HCT116 (cell line): ENCODE measurements around the gene BMPER.

Source experiments
- CBX3 ChIP-seq: IDR thresholded peaks from 2 replicates; pipeline ENCODE4 v1.6.1; 2012; ENCODE audit warnings: low read depth
- CEBPB ChIP-seq: IDR thresholded peaks from 2 replicates; pipeline ENCODE4 v1.6.1; 2012; ENCODE audit warnings: low read depth
- EZH2 ChIP-seq: fragments of 200-600 bp; sonication (generic); IDR thresholded peaks from 2 replicates; pipeline ENCODE4 v1.6.1; 2017; ENCODE audit warnings: antibody characterized with exemption, mixed run types
- EZH2phosphoT487 ChIP-seq: fragments of 200-600 bp; IDR thresholded peaks from 2 replicates; pipeline ENCODE4 v1.6.1; 2018; ENCODE audit warnings: antibody characterized with exemption, borderline replicate concordance
- JUND ChIP-seq: IDR thresholded peaks from 2 replicates; pipeline ENCODE4 v1.6.1; 2012
- POLR2A ChIP-seq: IDR thresholded peaks from 2 replicates; pipeline ENCODE4 v1.7.0; 2011; ENCODE audit warnings: borderline replicate concordance; ENCODE audit not compliant: insufficient read depth, insufficient read length; ENCODE audit errors: extremely low read depth
- POLR2AphosphoS5 ChIP-seq: IDR thresholded peaks from 2 replicates; pipeline ENCODE4 v1.6.1; 2011; ENCODE audit warnings: mild to moderate bottlenecking, low read depth, low read length, moderate library complexity
- SP1 ChIP-seq: IDR thresholded peaks from 2 replicates; pipeline ENCODE4 v1.6.1; 2012; ENCODE audit warnings: low read depth
- YY1 ChIP-seq: IDR thresholded peaks from 2 replicates; pipeline ENCODE4 v1.6.1; 2011; ENCODE audit warnings: low read length, low read depth, moderate library complexity, mild to moderate bottlenecking; ENCODE audit not compliant: insufficient replicate concordance; ENCODE audit errors: extremely low read depth
- TF ChIP-seq, protein P1 (sequence below), 3 experiments: fragments of 200-600 bp in 1 of 3; sonication (generic) in 1 of 3; IDR thresholded peaks in 2 of 3; conservative IDR thresholded peaks in 1 of 3; 2 replicates each; pipeline ENCODE4 v1.5.1; 2012 to 2017; ENCODE audit warnings: low read depth in 2 of 3, low read length in 2 of 3, antibody characterized with exemption in 1 of 3, borderline replicate concordance in 1 of 3, control low read depth in 1 of 3, mild to moderate bottlenecking in 1 of 3, mixed read lengths in 1 of 3, mixed run types in 1 of 3, moderate library complexity in 1 of 3; ENCODE audit not compliant: insufficient read depth in 1 of 3
- TF ChIP-seq, protein P2 (sequence below): IDR thresholded peaks from 2 replicates; pipeline ENCODE4 v1.6.1; 2012; ENCODE audit warnings: low read depth
- TF ChIP-seq, protein P3 (sequence below): IDR thresholded peaks from 2 replicates; pipeline ENCODE4 v1.6.1; 2012

DNA sequence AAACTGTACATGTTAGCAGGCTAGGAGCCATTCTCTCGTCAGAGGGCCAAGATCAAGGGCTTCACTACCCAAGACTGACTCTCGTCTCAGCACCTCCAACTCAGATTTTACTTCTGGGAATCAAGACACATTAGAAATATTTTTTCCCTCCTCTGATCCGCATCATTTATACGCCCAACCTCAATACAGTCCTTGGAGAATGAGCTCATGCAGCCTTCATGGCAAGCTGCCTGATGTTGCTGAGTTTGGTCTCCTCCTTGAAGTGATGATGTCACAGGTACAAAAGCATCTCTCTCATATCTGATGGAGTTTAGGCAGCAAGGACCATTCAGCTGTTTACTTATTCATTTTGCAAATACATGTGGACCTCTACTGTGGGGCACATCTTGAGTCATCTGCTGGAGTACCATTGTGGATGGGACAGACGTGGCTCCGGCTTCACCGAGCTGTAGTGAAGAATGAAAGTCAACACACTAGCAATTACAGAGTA, 114.0 kb downstream of the BMPER start:
- TF ChIP-seq, protein P1, sequence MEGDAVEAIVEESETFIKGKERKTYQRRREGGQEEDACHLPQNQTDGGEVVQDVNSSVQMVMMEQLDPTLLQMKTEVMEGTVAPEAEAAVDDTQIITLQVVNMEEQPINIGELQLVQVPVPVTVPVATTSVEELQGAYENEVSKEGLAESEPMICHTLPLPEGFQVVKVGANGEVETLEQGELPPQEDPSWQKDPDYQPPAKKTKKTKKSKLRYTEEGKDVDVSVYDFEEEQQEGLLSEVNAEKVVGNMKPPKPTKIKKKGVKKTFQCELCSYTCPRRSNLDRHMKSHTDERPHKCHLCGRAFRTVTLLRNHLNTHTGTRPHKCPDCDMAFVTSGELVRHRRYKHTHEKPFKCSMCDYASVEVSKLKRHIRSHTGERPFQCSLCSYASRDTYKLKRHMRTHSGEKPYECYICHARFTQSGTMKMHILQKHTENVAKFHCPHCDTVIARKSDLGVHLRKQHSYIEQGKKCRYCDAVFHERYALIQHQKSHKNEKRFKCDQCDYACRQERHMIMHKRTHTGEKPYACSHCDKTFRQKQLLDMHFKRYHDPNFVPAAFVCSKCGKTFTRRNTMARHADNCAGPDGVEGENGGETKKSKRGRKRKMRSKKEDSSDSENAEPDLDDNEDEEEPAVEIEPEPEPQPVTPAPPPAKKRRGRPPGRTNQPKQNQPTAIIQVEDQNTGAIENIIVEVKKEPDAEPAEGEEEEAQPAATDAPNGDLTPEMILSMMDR (IDR thresholded peaks at IDR 0.05 in 2 of 3, conservative IDR thresholded peaks at IDR 0.05 in 1 of 3; ENCODE audit: borderline replicate concordance in 1 of 3, insufficient read depth in 1 of 3, low read depth in 2 of 3, low read length in 2 of 3), result no peak
- no peak for TF ChIP-seq CEBPB
- no peak for TF ChIP-seq POLR2A
- no peak for TF ChIP-seq SP1
- no peak for TF ChIP-seq JUND
- no peak for TF ChIP-seq EZH2phosphoT487
- TF ChIP-seq POLR2AphosphoS5, result no peak
- TF ChIP-seq, protein P2, sequence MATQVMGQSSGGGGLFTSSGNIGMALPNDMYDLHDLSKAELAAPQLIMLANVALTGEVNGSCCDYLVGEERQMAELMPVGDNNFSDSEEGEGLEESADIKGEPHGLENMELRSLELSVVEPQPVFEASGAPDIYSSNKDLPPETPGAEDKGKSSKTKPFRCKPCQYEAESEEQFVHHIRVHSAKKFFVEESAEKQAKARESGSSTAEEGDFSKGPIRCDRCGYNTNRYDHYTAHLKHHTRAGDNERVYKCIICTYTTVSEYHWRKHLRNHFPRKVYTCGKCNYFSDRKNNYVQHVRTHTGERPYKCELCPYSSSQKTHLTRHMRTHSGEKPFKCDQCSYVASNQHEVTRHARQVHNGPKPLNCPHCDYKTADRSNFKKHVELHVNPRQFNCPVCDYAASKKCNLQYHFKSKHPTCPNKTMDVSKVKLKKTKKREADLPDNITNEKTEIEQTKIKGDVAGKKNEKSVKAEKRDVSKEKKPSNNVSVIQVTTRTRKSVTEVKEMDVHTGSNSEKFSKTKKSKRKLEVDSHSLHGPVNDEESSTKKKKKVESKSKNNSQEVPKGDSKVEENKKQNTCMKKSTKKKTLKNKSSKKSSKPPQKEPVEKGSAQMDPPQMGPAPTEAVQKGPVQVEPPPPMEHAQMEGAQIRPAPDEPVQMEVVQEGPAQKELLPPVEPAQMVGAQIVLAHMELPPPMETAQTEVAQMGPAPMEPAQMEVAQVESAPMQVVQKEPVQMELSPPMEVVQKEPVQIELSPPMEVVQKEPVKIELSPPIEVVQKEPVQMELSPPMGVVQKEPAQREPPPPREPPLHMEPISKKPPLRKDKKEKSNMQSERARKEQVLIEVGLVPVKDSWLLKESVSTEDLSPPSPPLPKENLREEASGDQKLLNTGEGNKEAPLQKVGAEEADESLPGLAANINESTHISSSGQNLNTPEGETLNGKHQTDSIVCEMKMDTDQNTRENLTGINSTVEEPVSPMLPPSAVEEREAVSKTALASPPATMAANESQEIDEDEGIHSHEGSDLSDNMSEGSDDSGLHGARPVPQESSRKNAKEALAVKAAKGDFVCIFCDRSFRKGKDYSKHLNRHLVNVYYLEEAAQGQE, result no peak
- TF ChIP-seq YY1, result no peak
- TF ChIP-seq CBX3, result no peak
- no peak for TF ChIP-seq EZH2
- TF ChIP-seq, protein P3, sequence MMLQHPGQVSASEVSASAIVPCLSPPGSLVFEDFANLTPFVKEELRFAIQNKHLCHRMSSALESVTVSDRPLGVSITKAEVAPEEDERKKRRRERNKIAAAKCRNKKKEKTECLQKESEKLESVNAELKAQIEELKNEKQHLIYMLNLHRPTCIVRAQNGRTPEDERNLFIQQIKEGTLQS, result no peak
